GM12864 (cell line): ENCODE results near the gene NET1.

Source experiments
- DNase-seq: peaks from one replicate; pipeline ENCODE4 v3.0.0-alpha.2; 2011; ENCODE audit warnings: low read depth
- H3K4me3 ChIP-seq: 2 replicates; pipeline ENCODE4 v1.5.1; 2011; ENCODE audit warnings: mild to moderate bottlenecking, low read depth, low read length, control low read depth
- CTCF ChIP-seq: IDR thresholded peaks from 2 replicates; pipeline ENCODE4 v1.5.1; 2011; ENCODE audit warnings: low read depth, mild to moderate bottlenecking, moderate library complexity, low read length, control low read depth, inconsistent platforms; ENCODE audit errors: missing control alignments

The NET1 gene

GRCh38 chr10:5461914-5462840, 49.8 kb downstream of the NET1 start:
- no peak for TF ChIP-seq CTCF
- DNase-seq = no peak
- no peak overlapping the region for H3K4me3 ChIP-seq

GRCh38 chr10:5462841-5463293, 50.5 kb downstream of the NET1 start:
- no peak overlapping the region for H3K4me3 ChIP-seq
- no peak for TF ChIP-seq CTCF
- no peak for DNase-seq

DNA sequence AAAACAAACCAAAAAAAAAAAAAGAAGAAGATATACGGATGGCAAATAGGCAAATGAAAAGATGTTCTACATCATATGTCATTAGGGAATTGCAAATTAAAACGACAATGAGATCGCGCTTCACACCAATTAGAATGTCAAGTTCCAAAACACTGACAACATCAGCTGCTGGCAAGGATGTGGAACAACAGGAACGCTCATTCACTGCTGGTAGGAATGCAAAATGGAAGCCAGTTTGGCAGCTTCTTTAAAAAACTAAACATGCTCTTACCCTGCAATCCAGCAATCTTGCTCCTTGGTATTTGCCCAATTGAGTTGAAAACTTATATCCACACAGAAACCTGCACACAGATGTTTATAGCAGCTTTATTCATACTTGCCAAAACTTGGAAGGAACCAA, 52.2 kb downstream of the NET1 start:
- no peak for TF ChIP-seq CTCF
- no peak for DNase-seq
- no peak overlapping the region for H3K4me3 ChIP-seq

DNA sequence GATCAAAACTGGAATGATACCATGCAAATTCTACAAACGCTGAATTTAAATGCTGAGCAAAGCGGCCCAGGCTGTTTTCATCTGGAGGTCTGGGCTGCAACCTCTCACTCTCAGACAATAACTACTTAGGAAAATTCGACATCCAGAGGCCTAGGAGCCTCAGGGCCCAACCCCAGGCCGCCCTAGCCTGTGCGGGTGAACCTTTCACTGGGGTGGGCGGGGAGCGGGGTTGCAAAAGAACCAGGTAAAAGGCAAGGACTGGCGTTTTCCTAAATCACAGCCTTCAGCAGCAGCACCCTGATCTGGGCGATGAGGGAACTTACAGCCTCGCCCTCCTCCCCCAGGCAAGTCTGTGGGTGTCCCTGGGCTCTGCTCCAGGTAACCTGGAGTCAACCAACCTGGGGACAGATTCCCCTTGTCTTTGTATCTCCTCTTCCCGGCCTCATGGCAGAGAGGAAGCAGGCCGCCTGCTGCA, 53.7 kb downstream of the NET1 start:
- DNase-seq = no peak
- no peak for TF ChIP-seq CTCF
- H3K4me3 ChIP-seq = no peak overlapping the region

GRCh38 chr10:5466451-5467206, 54.3 kb downstream of the NET1 start:
- DNase-seq = no peak
- TF ChIP-seq CTCF = no peak
- no peak overlapping the region for H3K4me3 ChIP-seq

DNA sequence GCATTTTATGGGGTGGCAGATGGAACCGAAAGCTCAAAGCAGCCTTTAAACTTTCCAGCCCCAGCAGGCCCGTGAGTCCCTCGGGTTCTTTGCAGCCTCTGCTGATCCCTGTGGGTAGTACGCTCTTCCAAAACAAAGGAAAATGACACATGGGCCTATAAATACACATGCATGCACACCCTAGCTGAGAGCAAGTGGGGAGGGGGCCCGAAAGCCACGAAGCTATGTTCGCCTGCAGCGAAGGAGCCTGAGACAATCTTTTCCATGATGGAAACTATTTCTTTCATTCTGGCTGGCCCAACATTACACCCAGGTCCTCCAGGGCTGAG, 54.8 kb downstream of the NET1 start:
- TF ChIP-seq CTCF = no peak
- H3K4me3 ChIP-seq = no peak overlapping the region
- no peak for DNase-seq
